ES-I3 (cell line): Measurements from ENCODE around the gene DNAJC11.

Experiments used
- H3K36me3 ChIP-seq: 2 replicates; pipeline ENCODE4 v1.6.1; 2013; ENCODE audit warnings: mild to moderate bottlenecking, low read length, control low read depth, moderate library complexity; ENCODE audit not compliant: insufficient read depth
- H3K4me1 ChIP-seq: 2 replicates; pipeline ENCODE4 v1.6.1; 2013; ENCODE audit warnings: mild to moderate bottlenecking, control low read depth, low read length; ENCODE audit not compliant: insufficient read depth
- H3K9ac ChIP-seq: 2 replicates; pipeline ENCODE4 v1.6.1; 2013; ENCODE audit warnings: low read depth, mild to moderate bottlenecking, low read length, moderate library complexity
- H3K9me3 ChIP-seq: 2 replicates; pipeline ENCODE4 v1.6.1; 2013; ENCODE audit warnings: mild to moderate bottlenecking, low read length, moderate library complexity; ENCODE audit not compliant: control insufficient read depth, insufficient read depth

Gene DNAJC11

GRCh38 chr1:6588128-6588892 is 113.3 kb downstream of the DNAJC11 start:
- Histone ChIP-seq H3K9ac (no peak overlapping the region), H3K36me3 (no peaks in the 10 kb centered on the region; the same call in 1 of the 2 replicates), H3K9me3 (no peaks in the 10 kb centered on the region), H3K4me1 (no peaks in the 10 kb centered on the region)

GRCh38 chr1:6587261-6588005 is 114.2 kb downstream of the DNAJC11 start:
- Histone ChIP-seq H3K9me3 (no peaks in the 10 kb centered on the region), H3K36me3 (no peaks in the 10 kb centered on the region; the same call in none of the 2 replicates), H3K9ac (no peak overlapping the region), H3K4me1 (no peaks in the 10 kb centered on the region)

- H3K36me3 ChIP-seq = peaks cover 4% of the 10 kb centered on the region
- no peak overlapping the region for H3K9ac ChIP-seq
- no peaks in the 10 kb centered on the region for H3K9me3 ChIP-seq
- no peaks in the 10 kb centered on the region for H3K4me1 ChIP-seq
Measured at GRCh38 chr1:6586404-6586816, 115.2 kb downstream of the DNAJC11 start.

GRCh38 chr1:6585841-6586240 is 115.8 kb downstream of the DNAJC11 start:
- H3K9me3 ChIP-seq = no peaks in the 10 kb centered on the region
- no peaks in the 10 kb centered on the region for H3K4me1 ChIP-seq
- H3K36me3 ChIP-seq = peaks cover 4% of the 10 kb centered on the region
- H3K9ac ChIP-seq = no peak overlapping the region

- Histone ChIP-seq H3K4me1 (no peaks in the 10 kb centered on the region; the same call in 1 of the 2 replicates), H3K9ac (no peak overlapping the region), H3K36me3 (peaks cover 4% of the 10 kb centered on the region), H3K9me3 (no peaks in the 10 kb centered on the region)
Measured at GRCh38 chr1:6585081-6585722, 116.4 kb downstream of the DNAJC11 start.
